K562 (cell line): ENCODE measurements around the gene PTK7. TPM values are rescaled to one million over a fixed set of nuclear protein-coding genes. Genes with fewer than 3 reads are reported as not detected.

Experiments
- CTCF ChIP-seq, 3 experiments: IDR thresholded peaks in 2 of 3; conservative IDR thresholded peaks in 1 of 3; 2 replicates each; pipeline ENCODE4 v1.5.1; 2011 to 2012; ENCODE audit warnings: low read length in 3 of 3, mild to moderate bottlenecking in 3 of 3, control low read depth in 2 of 3, improper control_type of control experiment in 1 of 3, inconsistent platforms in 1 of 3, low read depth in 1 of 3, mixed read lengths in 1 of 3, moderate library complexity in 1 of 3; ENCODE audit not compliant: insufficient read depth in 2 of 3
- EGR1 ChIP-seq: fragments of 450-650 bp; conservative IDR thresholded peaks from 2 replicates; pipeline ENCODE4 v1.6.1; 2017; ENCODE audit warnings: mild to moderate bottlenecking
- FOXJ3 ChIP-seq: sonication (generic); formaldehyde crosslinking; IDR thresholded peaks from 2 replicates; pipeline ENCODE4 v1.4.0; 2020; ENCODE audit warnings: mild to moderate bottlenecking, missing genetic modification reagents
- JUNB ChIP-seq: fragments of 450-650 bp; formaldehyde crosslinking; conservative IDR thresholded peaks from 2 replicates; pipeline ENCODE4 v1.4.0; 2020; ENCODE audit warnings: mild to moderate bottlenecking
- LEF1 ChIP-seq: fragments of 450-650 bp; IDR thresholded peaks from 2 replicates; pipeline ENCODE4 v1.6.1; 2016; ENCODE audit warnings: mild to moderate bottlenecking
- REST ChIP-seq, 2 experiments: fragments of 450-650 bp; formaldehyde crosslinking in 1 of 2; IDR thresholded peaks; 2 replicates each; pipeline versions ENCODE4 v1.4.0 to v1.6.1; 2014 to 2020; ENCODE audit warnings: mild to moderate bottlenecking in 2 of 2, borderline replicate concordance in 1 of 2, low read depth in 1 of 2
- SP1 ChIP-seq: sonication (generic); formaldehyde crosslinking; IDR thresholded peaks from 2 replicates; pipeline ENCODE4 v1.8.1; 2022; ENCODE audit warnings: mild to moderate bottlenecking, missing genetic modification reagents
- YY1 ChIP-seq, 3 experiments: IDR thresholded peaks; 2 replicates each; pipeline ENCODE4 v1.6.1; 2011; ENCODE audit warnings: low read length in 2 of 3, mild to moderate bottlenecking in 2 of 3, moderate library complexity in 2 of 3, borderline replicate concordance in 1 of 3, control low read depth in 1 of 3, low read depth in 1 of 3; ENCODE audit not compliant: insufficient read depth in 3 of 3, insufficient replicate concordance in 2 of 3, control insufficient read depth in 1 of 3, insufficient read length in 1 of 3; ENCODE audit errors: extremely low read depth in 1 of 3
- ZBTB26 ChIP-seq: fragments of 450-650 bp; formaldehyde crosslinking; IDR thresholded peaks from 2 replicates; pipeline ENCODE4 v1.4.0; 2022; ENCODE audit warnings: missing genetic modification characterization
- ZNF277 ChIP-seq: fragments of 250-450 bp; sonication (Bioruptor Pico); IDR thresholded peaks from 2 replicates; pipeline ENCODE4 v1.8.0; 2022; ENCODE audit warnings: inconsistent platforms, mild to moderate bottlenecking, moderate library complexity, borderline replicate concordance
- ZNF507 ChIP-seq: conservative IDR thresholded peaks from 2 replicates; pipeline ENCODE4 v1.6.1; 2017; ENCODE audit warnings: missing genetic modification characterization, missing compliant biosample characterization
- ZNF584 ChIP-seq: fragments of 200-800 bp; sonication (Bioruptor generic); IDR thresholded peaks from 2 replicates; pipeline ENCODE4 v1.6.1; 2016; ENCODE audit warnings: low read depth, mild to moderate bottlenecking, missing genetic modification characterization, missing compliant biosample characterization
- polyA plus RNA-seq, 8 experiments: library from polyadenylated mRNA; depleted of rRNA in 4 of 8; stranded (reverse) in 5 of 8; unstranded in 3 of 8; fragments of >200 nt; fragmentation: Nextera tagmentation in 2 of 8; fragmentation: Illumina TruSeq in 1 of 8; extraction: Ambion mirVana in 2 of 8; extraction: Trizol in 1 of 8; gene quantifications; 2 replicates each; pipeline versions ENCODE4 v1.2.1 to v1.2.3, GENCODE V29; 2011 to 2014; ENCODE audit warnings: inconsistent platforms in 1 of 8, missing spikeins in 1 of 8
- total RNA-seq, 7 experiments: library from RNA; depleted of rRNA in 6 of 7; stranded (reverse); fragments of >200 nt in 6 of 7; fragmentation: Illumina TruSeq in 2 of 7; extraction: Trizol in 2 of 7; gene quantifications; 2 replicates each; pipeline versions ENCODE4 v1.2.1 to v1.2.3, GENCODE V29; 2011 to 2021; ENCODE audit warnings: low replicate concordance in 1 of 7

Gene PTK7
- total and polyA plus RNA-seq, 9 of the 15 experiments (the other 6 are each of a cell fraction or from before 2014, with no cell fraction given) = 0.20 to 6.8 (median 4.2) TPM

- TF ChIP-seq ZBTB26 (CRISPR knock-in tag) (0 out of 2 replicates have a peak, but pooled peaks have one; percentile 15), ZNF507 (no peak), CTCF (IDR thresholded peaks at IDR 0.05 in 2 of 3, conservative IDR thresholded peaks at IDR 0.05 in 1 of 3; ENCODE audit: insufficient read depth in 2 of 3, low read depth in 1 of 3, low read length in 3 of 3) (no peak), SP1 (CRISPR knock-in tag) (peak; percentile 60; the same call in 1 of the 2 replicates), LEF1 (no peak), EGR1 (peak; percentile 70), ZNF277 (no peak), ZNF584 (no peak), REST (IDR thresholded peaks at IDR 0.05; ENCODE audit: borderline replicate concordance) (no peak), REST (CRISPR knock-in tag; IDR thresholded peaks at IDR 0.05; ENCODE audit: low read depth) (no peak), YY1 (IDR thresholded peaks at IDR 0.05; ENCODE audit: borderline replicate concordance in 1 of 3, control insufficient read depth in 1 of 3, extremely low read depth in 1 of 3, insufficient read depth in 3 of 3, insufficient read length in 1 of 3, insufficient replicate concordance in 2 of 3, low read depth in 1 of 3, low read length in 2 of 3) (peak in 1 of 3 experiments; percentile 49), JUNB (no peak), FOXJ3 (no peak)
Observed at GRCh38 chr6:43172104-43173007, 96.2 kb downstream of the PTK7 start (continued).
